ENCODE measurements around the gene SPINK14.

SPINK14 gene

GRCh38 chr5:148201151-148201550, 32.8 kb downstream of the SPINK14 start:
- no peak for DNase-seq (ENCODE audit: low read depth)

GRCh38 chr5:148202531-148203203, 34.3 kb downstream of the SPINK14 start, which contains the start of gene SPINK6:
Gene SPINK6, plus strand, starts transcription at chr5:148203042. Its CDS starts 55 bp downstream, at chr5:148203097.
- DNase-seq (ENCODE audit: low read depth): no peak

GRCh38 chr5:148205044-148205806, 36.9 kb downstream of the SPINK14 start:
- DNase-seq (ENCODE audit: low read depth): no peak

- DNase-seq (ENCODE audit: low read depth): no peak
These were observed 37.5 kb downstream of the SPINK14 start for GRCh38 chr5:148205865-148206264.

GRCh38 chr5:148206620-148207019, 38.3 kb downstream of the SPINK14 start:
- no peak for DNase-seq (ENCODE audit: low read depth)

GRCh38 chr5:148208226-148208625, 39.9 kb downstream of the SPINK14 start:
- DNase-seq (ENCODE audit: low read depth): no peak

- DNase-seq (ENCODE audit: low read depth): no peak
These were observed 40.9 kb downstream of the SPINK14 start for GRCh38 chr5:148209151-148209770.

- no peak for DNase-seq (ENCODE audit: low read depth)
These were observed 46.4 kb downstream of the SPINK14 start for GRCh38 chr5:148214665-148215185.

- DNase-seq (ENCODE audit: low read depth): no peak
These were observed 53.2 kb downstream of the SPINK14 start for GRCh38 chr5:148221508-148221907.

- DNase-seq (ENCODE audit: low read depth): no peak
These were observed 55.9 kb downstream of the SPINK14 start for GRCh38 chr5:148224117-148224742.
